Retina (tissue), 1 donor: ENCODE data around the gene TPBGL.
A peak's percentile ranks its signal among the peaks of the same experiment; 100 is the strongest.

Experiments used
- DNase-seq: peaks from one replicate; pipeline ENCODE4 v3.0.0-alpha.2; 2016

TPBGL gene

GRCh38 chr11:75240311-75241035, at the start of gene TPBGL:
TPBGL (plus strand) TSS chr11:75240774; CDS start chr11:75241050, 276 bp downstream.
- DNase-seq: peak; percentile 36

DNA sequence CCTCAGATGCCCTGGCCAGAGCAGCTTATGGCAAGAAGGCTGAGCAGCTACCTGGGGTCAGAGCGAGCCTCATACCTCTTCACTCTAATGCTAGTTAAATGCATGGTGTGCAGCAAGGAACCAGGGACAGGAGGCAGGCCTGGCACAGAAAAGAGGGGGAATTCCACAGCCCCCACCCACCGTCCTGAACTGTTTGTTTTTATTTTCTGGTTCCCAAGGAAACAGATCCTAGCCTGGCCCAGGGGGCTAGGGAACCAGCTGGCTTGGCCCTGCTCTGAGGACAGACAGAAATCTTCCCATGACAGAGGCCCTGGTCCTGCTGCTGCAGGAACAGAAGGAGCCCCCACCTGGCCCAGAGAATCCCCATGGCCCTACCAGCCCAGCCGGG, 49.2 kb upstream of the TPBGL start:
- no peak for DNase-seq

GRCh38 chr11:75193271-75193670, 47.3 kb upstream of the TPBGL start:
- no peak for DNase-seq

- DNase-seq: no peak
These were observed 46.9 kb upstream of the TPBGL start for GRCh38 chr11:75193711-75194110.

DNA sequence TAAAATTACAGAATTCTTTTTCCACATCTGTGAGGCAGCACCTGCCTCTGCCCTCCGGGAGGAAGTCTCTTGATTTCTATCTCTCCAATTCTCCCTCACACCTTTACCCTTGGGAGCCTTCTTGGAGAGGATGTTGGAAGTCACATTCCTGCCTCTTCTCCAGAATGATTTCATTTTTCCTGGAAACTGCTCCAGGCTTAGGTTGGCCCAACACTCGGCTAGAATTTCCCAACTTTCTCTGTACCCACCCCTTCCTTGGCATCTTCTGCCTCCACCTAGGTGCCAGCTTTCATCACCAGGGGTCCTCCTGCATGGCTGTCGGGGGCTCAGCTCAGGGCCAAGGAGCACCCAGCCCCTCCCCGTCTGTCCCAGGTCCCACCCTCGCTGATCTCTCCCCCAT, 46.4 kb upstream of the TPBGL start:
- DNase-seq: no peak

DNA sequence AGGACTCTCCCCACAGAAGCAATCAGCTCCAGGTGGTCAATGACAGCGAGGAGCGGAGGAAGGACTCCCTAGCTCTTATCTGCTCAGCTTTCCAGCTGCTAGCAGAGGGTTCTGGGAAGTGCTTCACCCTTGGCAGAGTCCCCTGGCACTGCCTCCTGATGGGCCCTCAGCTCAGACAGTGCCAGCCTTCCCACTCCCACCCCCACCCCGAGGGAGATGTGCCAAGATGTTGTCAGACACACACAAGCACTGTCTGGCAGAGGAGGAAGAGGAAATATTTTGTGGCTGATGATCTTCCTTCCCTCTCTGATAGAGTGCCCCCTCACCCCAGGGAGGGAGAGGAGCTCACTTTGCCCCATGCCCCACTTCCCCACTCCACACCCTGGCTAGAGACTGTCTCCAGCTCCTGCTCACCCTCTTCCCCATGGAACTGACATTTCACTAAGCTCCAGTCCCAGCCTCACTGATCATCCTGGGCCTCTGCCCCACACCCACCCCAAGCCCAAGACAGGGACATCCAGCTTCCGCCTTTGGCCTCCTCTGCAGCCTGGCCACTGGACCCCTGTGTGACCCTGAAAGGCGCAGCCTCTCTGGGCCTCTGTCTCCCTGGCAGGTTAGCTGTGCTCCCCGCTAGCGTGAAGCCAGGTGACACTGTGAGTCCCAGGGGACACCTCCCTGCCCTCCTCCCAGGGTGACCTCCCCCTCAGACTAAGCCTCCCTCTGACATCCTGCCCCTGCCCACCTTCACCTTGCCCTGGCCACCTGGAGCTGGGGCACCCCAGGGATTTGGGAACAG, 45.2 kb upstream of the TPBGL start:
- DNase-seq: no peak

GRCh38 chr11:75196426-75196825, 44.1 kb upstream of the TPBGL start:
- no peak for DNase-seq

DNA sequence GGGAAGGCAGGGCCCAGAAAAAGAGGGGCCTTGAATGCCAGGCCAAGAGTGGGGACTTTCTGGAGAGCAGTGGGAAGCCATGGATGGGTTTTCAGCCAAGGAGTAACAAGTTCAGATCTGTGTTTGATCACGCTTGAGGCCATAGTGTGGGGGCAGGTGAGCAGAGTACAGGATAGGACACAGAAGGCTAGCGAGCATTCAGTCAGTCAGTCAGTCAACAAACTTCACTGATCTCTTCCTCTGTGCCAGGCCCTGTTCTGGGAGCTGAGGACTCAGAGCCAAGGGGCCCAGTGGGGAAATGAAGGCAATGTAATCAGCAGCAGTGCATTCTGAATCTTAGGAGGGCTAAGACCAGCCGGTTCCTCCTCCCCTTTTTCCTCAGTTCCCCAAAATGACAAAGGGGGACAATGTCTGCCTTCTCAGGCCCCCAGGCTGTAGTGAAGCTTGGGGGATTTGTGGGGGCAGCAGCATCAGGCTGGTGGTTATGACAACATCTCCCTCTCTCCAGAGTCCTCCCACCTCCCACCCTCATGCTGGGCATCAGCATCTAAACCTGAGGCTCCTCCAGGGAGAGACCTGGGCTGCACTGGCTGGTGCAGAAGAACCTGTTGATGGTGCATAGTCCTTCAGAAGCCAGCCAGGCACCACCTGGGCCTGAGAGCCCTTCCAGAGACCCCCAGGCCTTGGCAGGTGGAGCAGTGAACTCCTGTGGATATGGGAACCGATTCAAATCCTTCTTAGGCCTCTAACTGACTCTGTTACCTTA, 42.9 kb upstream of the TPBGL start:
- no peak for DNase-seq

GRCh38 chr11:75198278-75198973, 42.1 kb upstream of the TPBGL start:
- DNase-seq: no peak

DNA sequence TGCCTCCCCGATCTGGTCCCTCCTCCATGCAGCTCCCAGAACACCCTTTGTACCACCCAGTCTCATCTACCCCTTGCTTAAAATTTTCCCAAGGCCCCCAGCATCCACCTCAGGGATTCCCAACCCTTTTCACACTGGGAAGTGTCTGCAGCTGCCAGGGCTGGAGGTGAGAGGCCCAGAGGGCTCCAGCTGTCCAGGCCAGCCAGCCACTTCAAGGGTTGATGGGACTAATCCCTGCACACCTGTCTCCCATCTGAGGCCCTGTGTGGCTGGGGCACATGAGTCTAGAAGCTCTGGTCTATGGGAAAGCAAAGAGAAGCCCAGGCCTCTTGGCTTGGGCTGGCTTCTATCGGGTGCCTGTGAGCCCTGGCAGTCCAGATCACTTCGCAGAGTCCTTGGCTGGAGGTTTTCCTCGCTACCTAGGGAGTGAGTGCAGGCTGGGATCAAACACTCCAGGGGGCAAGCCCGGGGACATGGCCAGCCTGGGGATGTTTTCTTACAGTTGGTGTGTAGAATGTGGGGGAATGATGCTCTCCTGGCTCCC, 41.1 kb upstream of the TPBGL start:
- no peak for DNase-seq

- DNase-seq: no peak
These were observed 40.5 kb upstream of the TPBGL start for GRCh38 chr11:75200051-75200450.

GRCh38 chr11:75200531-75200930, 40.0 kb upstream of the TPBGL start:
- no peak for DNase-seq

DNA sequence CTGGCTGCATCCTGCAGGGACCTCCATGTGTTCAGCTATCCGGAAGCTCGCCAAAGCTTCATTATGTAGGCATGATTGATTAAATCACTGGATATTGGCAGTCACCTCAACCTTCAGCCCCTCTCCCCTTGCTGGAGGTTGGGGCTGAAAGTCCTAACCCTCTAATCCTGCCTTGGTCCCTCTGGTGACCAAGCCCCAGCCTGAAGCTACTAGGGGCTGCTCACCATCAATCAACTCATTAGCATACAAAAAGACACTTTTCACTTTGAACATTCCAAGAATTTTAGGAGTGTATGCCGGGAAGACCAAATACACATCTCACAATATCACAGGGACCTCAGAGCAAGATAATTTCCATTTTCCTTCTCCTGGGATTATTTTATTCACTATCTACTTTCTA, 38.8 kb upstream of the TPBGL start:
- no peak for DNase-seq

DNA sequence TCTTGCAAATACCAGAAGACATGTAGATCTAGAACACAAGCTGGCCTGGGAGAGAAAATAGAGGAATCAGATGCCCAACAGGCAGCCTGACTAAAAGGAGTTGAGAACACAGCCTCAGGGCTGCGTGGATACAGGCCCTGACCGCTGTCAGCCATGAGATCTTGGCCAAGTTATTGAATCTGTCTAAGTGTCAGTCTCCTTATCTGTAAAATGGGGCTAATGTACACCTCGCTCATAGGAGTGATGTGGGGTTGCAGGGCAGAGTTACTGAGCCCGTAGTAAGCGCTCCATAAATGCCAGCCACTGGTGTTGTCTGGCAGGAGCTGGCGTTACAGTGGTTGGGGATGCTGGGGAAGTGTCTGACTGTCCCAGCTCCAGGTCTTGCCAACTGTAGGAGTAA, 38.4 kb upstream of the TPBGL start:
- no peak for DNase-seq

GRCh38 chr11:75203138-75203537, 37.4 kb upstream of the TPBGL start:
- no peak for DNase-seq

DNA sequence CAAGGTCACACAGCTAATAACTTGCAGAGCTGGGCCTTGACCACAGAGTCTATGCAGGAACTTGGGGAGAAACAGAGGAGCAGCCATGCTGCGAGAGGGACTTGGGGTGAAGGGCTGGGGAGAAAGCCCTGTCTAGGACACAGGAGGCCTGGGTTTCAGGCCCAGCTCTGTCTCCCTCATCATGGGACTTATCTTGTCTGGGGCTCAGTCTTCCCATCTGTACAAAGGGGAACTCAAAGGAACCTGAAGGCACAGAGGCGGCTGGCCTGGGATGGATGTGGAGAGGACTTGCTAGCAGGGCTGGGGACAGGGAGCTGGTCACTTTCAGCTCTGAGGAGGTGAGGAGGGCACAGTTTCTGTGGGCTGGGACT, 36.9 kb upstream of the TPBGL start:
- DNase-seq: no peak

- DNase-seq: no peak
These were observed 36.4 kb upstream of the TPBGL start for GRCh38 chr11:75204012-75204674.

- peak; percentile 77 for DNase-seq
These were observed 35.6 kb upstream of the TPBGL start for GRCh38 chr11:75204685-75205563.

DNA sequence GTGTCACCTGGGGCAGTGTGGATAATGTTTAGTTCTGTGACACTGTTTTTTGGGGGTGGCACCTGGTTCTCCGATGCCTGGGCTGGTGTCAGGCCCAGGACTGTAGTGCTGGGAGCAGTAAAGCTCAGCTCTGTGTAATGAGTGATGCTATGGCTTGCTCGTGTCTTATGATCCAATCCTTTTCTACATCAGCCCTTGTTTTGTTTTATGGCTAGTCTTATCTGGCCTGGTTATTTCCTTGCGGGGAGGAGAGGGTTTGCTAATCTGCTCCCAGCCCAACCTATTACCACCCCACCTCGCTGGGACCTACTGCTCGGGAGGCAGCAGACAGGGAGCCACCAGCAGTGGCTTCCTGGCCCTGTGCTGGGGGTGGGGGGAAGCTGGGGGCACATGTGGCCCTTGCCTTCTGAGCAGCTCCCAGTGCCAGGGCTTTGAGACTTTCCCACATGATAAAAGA, 35.0 kb upstream of the TPBGL start:
- DNase-seq: no peak

GRCh38 chr11:75208446-75208845, 32.1 kb upstream of the TPBGL start:
- DNase-seq: no peak

DNA sequence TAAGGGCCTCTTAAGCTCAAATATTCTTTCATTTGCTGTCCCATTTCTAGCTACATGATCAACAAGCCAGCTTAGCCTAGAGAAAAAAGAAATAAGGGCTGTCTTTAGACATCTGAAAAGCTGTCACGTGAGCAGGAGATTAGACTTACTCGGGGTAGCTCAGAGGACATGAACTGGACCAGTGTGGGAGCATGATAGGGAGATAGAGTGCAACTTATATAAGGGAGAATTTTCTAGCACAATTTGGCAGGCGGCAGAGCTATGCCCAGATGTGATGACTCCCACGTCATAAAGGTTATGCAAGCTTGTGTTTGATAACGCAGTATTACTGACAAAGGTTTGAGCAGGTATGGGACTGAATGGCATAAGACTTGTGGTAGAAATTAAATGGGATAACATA, 28.2 kb upstream of the TPBGL start:
- DNase-seq: no peak
